Measurements from ENCODE around the gene PIK3CB. TPM values are rescaled to one million over a fixed set of nuclear protein-coding genes. Genes with fewer than 3 reads are reported as not detected.

PIK3CB gene
- total and polyA plus RNA-seq, 4 donors, result 8.0 to 29.8 (median 19.3) TPM

- H3K27ac ChIP-seq (ENCODE audit: low read depth in 1 of 2, low read length in 2 of 2), result no peak overlapping the region
- ATAC-seq (ENCODE audit: low FRiP score) (peak; percentile 19), DNase-seq (no peak)
- 96 to 97% methylated on average over 5 of the region's 5 CpGs for WGBS, 2 donors
- H3K4me1 ChIP-seq (ENCODE audit: control insufficient read depth in 1 of 2, insufficient read depth in 2 of 2, low read length in 2 of 2), result no peaks in the 10 kb centered on the region
- no peaks in the 10 kb centered on the region for H3K27me3 ChIP-seq (ENCODE audit: control insufficient read depth in 1 of 2, insufficient read depth in 2 of 2, low read length in 1 of 2)
- intact Hi-C loops (cut with DNase I), result no loop called here
- H3K4me3 ChIP-seq (ENCODE audit: low read length in 2 of 2), result no peak overlapping the region
- H3K9me3 ChIP-seq (ENCODE audit: control insufficient read depth, low read length), result no peaks in the 10 kb centered on the region
- peaks cover 0 to 6% of the 10 kb centered on the region in 2 donors for H3K36me3 ChIP-seq (ENCODE audit: control insufficient read depth in 1 of 2, insufficient read depth in 2 of 2, low read length in 1 of 2)
Measured at GRCh38 chr3:138649134-138649533, 185.6 kb downstream of the PIK3CB start.

DNA sequence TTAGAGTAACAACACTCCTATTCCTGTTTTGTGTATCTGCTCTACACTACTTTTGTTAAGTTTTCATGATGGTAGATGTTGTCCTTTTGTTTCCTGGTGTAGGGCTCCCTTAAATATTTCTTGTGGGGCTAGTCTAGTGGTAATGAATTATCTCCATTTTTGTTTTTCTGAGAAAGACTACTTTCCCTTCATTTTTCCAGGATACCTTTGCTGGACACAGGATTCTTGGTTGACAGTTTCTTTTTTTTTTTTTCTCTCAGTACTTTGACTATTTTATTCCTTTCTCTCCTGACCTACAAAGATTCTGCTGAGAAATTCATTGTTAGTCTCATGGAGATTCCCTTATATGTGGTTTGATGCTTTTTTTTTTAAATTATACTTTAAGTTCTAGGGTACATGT lies 188.2 kb downstream of the PIK3CB start:
- ATAC-seq (ENCODE audit: low FRiP score) (no peak), DNase-seq (no peak)
- Histone ChIP-seq H3K4me3 (ENCODE audit: low read length in 2 of 2) (no peak overlapping the region), H3K4me1 (ENCODE audit: control insufficient read depth in 1 of 2, insufficient read depth in 2 of 2, low read length in 2 of 2) (no peaks in the 10 kb centered on the region), H3K27me3 (ENCODE audit: control insufficient read depth in 1 of 2, insufficient read depth in 2 of 2, low read length in 1 of 2) (no peaks in the 10 kb centered on the region), H3K27ac (ENCODE audit: low read depth in 1 of 2, low read length in 2 of 2) (no peak overlapping the region), H3K36me3 (ENCODE audit: control insufficient read depth in 1 of 2, insufficient read depth in 2 of 2, low read length in 1 of 2) (peaks cover 0 to 6% of the 10 kb centered on the region in 2 donors), H3K9me3 (ENCODE audit: control insufficient read depth, low read length) (peaks cover 3% of the 10 kb centered on the region)
- intact Hi-C loops (cut with DNase I), result no loop called here

GRCh38 chr3:138646008-138646407 lies 188.7 kb downstream of the PIK3CB start:
- H3K4me1 ChIP-seq (ENCODE audit: control insufficient read depth in 1 of 2, insufficient read depth in 2 of 2, low read length in 2 of 2), result no peaks in the 10 kb centered on the region
- no peak overlapping the region for H3K27ac ChIP-seq (ENCODE audit: low read depth in 1 of 2, low read length in 2 of 2)
- intact Hi-C loops (cut with DNase I), result no loop called here
- peaks cover 3% of the 10 kb centered on the region for H3K9me3 ChIP-seq (ENCODE audit: control insufficient read depth, low read length)
- H3K36me3 ChIP-seq (ENCODE audit: control insufficient read depth in 1 of 2, insufficient read depth in 2 of 2, low read length in 1 of 2), result peaks cover 0 to 6% of the 10 kb centered on the region in 2 donors
- ATAC-seq (ENCODE audit: low FRiP score) (no peak), DNase-seq (no peak)
- no peaks in the 10 kb centered on the region for H3K27me3 ChIP-seq (ENCODE audit: control insufficient read depth in 1 of 2, insufficient read depth in 2 of 2, low read length in 1 of 2)
- H3K4me3 ChIP-seq (ENCODE audit: low read length in 2 of 2), result no peak overlapping the region

DNA sequence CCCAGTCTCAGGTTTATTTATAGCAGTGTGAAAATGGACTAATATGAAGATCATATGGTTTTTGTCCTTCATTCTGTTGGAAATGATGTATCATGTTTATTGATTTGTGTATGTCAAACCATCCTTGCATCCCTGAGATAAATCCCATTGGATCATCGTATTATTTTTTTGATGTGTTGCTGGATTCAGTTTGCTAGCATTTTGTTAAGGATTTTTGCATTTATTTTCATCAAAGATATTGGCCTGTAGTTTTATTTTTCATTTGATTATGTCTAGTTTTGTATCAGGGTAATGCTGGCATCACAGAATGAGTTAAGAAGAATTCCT lies 191.8 kb downstream of the PIK3CB start:
- WGBS, 2 donors, result 98 to 100% methylated on average over 1 of the region's 1 CpG
- Histone ChIP-seq H3K9me3 (ENCODE audit: control insufficient read depth, low read length) (peaks cover 3% of the 10 kb centered on the region), H3K4me1 (ENCODE audit: control insufficient read depth in 1 of 2, insufficient read depth in 2 of 2, low read length in 2 of 2) (no peaks in the 10 kb centered on the region), H3K27me3 (ENCODE audit: control insufficient read depth in 1 of 2, insufficient read depth in 2 of 2, low read length in 1 of 2) (no peaks in the 10 kb centered on the region), H3K27ac (ENCODE audit: low read depth in 1 of 2, low read length in 2 of 2) (no peak overlapping the region), H3K4me3 (ENCODE audit: low read length in 2 of 2) (no peak overlapping the region), H3K36me3 (ENCODE audit: control insufficient read depth in 1 of 2, insufficient read depth in 2 of 2, low read length in 1 of 2) (no peaks in the 10 kb centered on the region)
- no peak for DNase-seq
- no peak for ATAC-seq (ENCODE audit: low FRiP score)
- intact Hi-C loops (cut with DNase I), result no loop called here

GRCh38 chr3:138642226-138642926 lies 192.4 kb downstream of the PIK3CB start:
- peaks cover 3% of the 10 kb centered on the region for H3K9me3 ChIP-seq (ENCODE audit: control insufficient read depth, low read length)
- no peaks in the 10 kb centered on the region for H3K36me3 ChIP-seq (ENCODE audit: control insufficient read depth in 1 of 2, insufficient read depth in 2 of 2, low read length in 1 of 2)
- H3K4me3 ChIP-seq (ENCODE audit: low read length in 2 of 2), result no peak overlapping the region
- intact Hi-C loops (cut with DNase I), result no loop called here
- WGBS, 2 donors, result 83 to 84% methylated on average over 4 of the region's 4 CpGs
- H3K27me3 ChIP-seq (ENCODE audit: control insufficient read depth in 1 of 2, insufficient read depth in 2 of 2, low read length in 1 of 2), result no peaks in the 10 kb centered on the region
- DNase-seq, result no peak
- H3K27ac ChIP-seq (ENCODE audit: low read depth in 1 of 2, low read length in 2 of 2), result no peak overlapping the region
- H3K4me1 ChIP-seq (ENCODE audit: control insufficient read depth in 1 of 2, insufficient read depth in 2 of 2, low read length in 2 of 2), result no peaks in the 10 kb centered on the region
- ATAC-seq (ENCODE audit: low FRiP score), result no peak

- H3K4me3 ChIP-seq (ENCODE audit: low read length in 2 of 2), result no peak overlapping the region
- WGBS, 2 donors, result 76 to 78% methylated on average over 4 of the region's 4 CpGs
- ATAC-seq (ENCODE audit: low FRiP score), result no peak
- H3K27me3 ChIP-seq (ENCODE audit: control insufficient read depth in 1 of 2, insufficient read depth in 2 of 2, low read length in 1 of 2), result no peaks in the 10 kb centered on the region
- intact Hi-C loops (cut with DNase I), result no loop called here
- peaks cover 3% of the 10 kb centered on the region for H3K9me3 ChIP-seq (ENCODE audit: control insufficient read depth, low read length)
- no peak overlapping the region for H3K27ac ChIP-seq (ENCODE audit: low read depth in 1 of 2, low read length in 2 of 2)
- no peaks in the 10 kb centered on the region for H3K36me3 ChIP-seq (ENCODE audit: control insufficient read depth in 1 of 2, insufficient read depth in 2 of 2, low read length in 1 of 2)
- no peak for DNase-seq
- H3K4me1 ChIP-seq (ENCODE audit: control insufficient read depth in 1 of 2, insufficient read depth in 2 of 2, low read length in 2 of 2), result no peaks in the 10 kb centered on the region
Measured at GRCh38 chr3:138640537-138640936, 194.2 kb downstream of the PIK3CB start.

DNA sequence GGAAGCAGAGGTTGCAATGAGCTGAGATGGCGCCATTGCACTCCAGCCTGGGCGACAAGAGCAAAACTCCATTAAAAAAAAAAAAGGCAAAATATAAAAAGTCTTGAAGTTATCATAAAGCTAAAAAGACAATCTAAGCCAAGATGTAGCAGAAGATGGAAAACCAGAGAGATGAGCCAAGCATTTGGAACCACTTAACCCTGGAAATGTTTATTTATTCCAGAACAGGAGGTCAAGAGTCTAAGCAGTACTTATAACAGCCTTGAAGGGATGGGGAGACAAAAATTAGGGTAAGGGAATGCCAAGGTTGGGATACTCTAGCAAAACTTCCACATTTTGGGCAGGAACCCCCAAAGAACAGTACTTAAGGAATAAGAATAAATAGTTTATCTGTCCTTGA lies 196.1 kb downstream of the PIK3CB start:
- H3K36me3 ChIP-seq (ENCODE audit: control insufficient read depth in 1 of 2, insufficient read depth in 2 of 2, low read length in 1 of 2), result no peaks in the 10 kb centered on the region
- WGBS, 2 donors, result 88 to 93% methylated on average over 2 of the region's 2 CpGs
- DNase-seq, result no peak
- no peak overlapping the region for H3K27ac ChIP-seq (ENCODE audit: low read depth in 1 of 2, low read length in 2 of 2)
- ATAC-seq (ENCODE audit: low FRiP score), result no peak
- H3K4me1 ChIP-seq (ENCODE audit: control insufficient read depth in 1 of 2, insufficient read depth in 2 of 2, low read length in 2 of 2), result no peaks in the 10 kb centered on the region
- peaks cover 3% of the 10 kb centered on the region for H3K9me3 ChIP-seq (ENCODE audit: control insufficient read depth, low read length)
- H3K27me3 ChIP-seq (ENCODE audit: control insufficient read depth in 1 of 2, insufficient read depth in 2 of 2, low read length in 1 of 2), result no peaks in the 10 kb centered on the region
- H3K4me3 ChIP-seq (ENCODE audit: low read length in 2 of 2), result no peak overlapping the region
- intact Hi-C loops (cut with DNase I), result no loop called here

GRCh38 chr3:138629526-138629925 lies 205.2 kb downstream of the PIK3CB start:
- no peaks in the 10 kb centered on the region for H3K9me3 ChIP-seq (ENCODE audit: control insufficient read depth, low read length)
- WGBS, 2 donors, result 85 to 90% methylated on average over 6 of the region's 6 CpGs
- H3K27me3 ChIP-seq (ENCODE audit: control insufficient read depth in 1 of 2, insufficient read depth in 2 of 2, low read length in 1 of 2), result no peaks in the 10 kb centered on the region
- peaks cover 0 to under 1% of the 10 kb centered on the region in 2 donors for H3K4me1 ChIP-seq (ENCODE audit: control insufficient read depth in 1 of 2, insufficient read depth in 2 of 2, low read length in 2 of 2)
- no peak overlapping the region for H3K27ac ChIP-seq (ENCODE audit: low read depth in 1 of 2, low read length in 2 of 2)
- DNase-seq (no peak), ATAC-seq (ENCODE audit: low FRiP score) (no peak)
- H3K4me3 ChIP-seq (ENCODE audit: low read length in 2 of 2), result no peak overlapping the region
- peaks cover 0 to 4% of the 10 kb centered on the region in 2 donors for H3K36me3 ChIP-seq (ENCODE audit: control insufficient read depth in 1 of 2, insufficient read depth in 2 of 2, low read length in 1 of 2)
- intact Hi-C loops (cut with DNase I), result no loop called here

DNA sequence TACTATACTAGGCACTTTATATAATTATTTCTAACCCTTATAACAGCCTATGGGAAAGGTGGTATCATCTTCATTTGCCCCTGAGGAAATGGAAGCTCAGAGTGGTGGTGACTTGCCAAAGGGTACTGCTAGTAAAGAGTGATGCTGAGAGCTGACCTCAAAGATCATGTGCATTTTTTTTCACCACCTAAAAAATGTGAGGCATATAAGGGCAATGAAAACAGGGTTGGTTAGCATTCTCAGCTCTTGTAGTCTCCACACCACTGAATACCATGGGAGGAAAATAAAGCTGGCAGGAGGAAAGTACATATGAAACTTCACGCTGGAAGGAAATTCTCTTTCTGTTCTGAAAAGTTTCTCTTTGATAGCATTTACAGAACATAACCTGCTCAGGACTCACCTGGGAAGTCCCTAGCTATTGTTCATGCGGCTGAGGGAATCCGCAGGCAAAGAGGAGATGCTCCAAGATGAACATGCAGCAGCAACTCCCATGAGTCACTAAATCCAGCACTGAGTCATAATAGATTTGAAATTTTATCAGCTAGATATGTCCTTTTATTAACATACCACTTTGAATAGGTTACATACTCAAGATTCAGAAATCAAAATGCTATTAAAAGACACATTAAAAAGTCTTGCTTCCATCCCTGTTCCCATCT lies 208.9 kb downstream of the PIK3CB start:
- Histone ChIP-seq H3K36me3 (ENCODE audit: control insufficient read depth in 1 of 2, insufficient read depth in 2 of 2, low read length in 1 of 2) (peaks cover 0 to 1% of the 10 kb centered on the region in 2 donors), H3K27ac (ENCODE audit: low read depth in 1 of 2, low read length in 2 of 2) (no peak overlapping the region), H3K4me3 (ENCODE audit: low read length in 2 of 2) (no peak overlapping the region), H3K9me3 (ENCODE audit: control insufficient read depth, low read length) (no peaks in the 10 kb centered on the region), H3K27me3 (ENCODE audit: control insufficient read depth in 1 of 2, insufficient read depth in 2 of 2, low read length in 1 of 2) (no peaks in the 10 kb centered on the region), H3K4me1 (ENCODE audit: control insufficient read depth in 1 of 2, insufficient read depth in 2 of 2, low read length in 2 of 2) (peaks cover 0 to 2% of the 10 kb centered on the region in 2 donors)
- ATAC-seq (ENCODE audit: low FRiP score) (no peak), DNase-seq (no peak)
- intact Hi-C loops (cut with DNase I), result no loop called here
- 97% methylated on average over 3 of the region's 3 CpGs for WGBS, 2 donors
